HG02884 (cell line): ENCODE measurements around the gene SERHL2.
A peak's percentile ranks its signal among the peaks of the same experiment; 100 is the strongest.
"Not testable (repeated sequence)": the region's sequence is repeated elsewhere in the genome, so short reads cannot be mapped to it uniquely, and the experiment has no call there.

ENCODE experiments used
- ATAC-seq: cut with Tn5 transposase; IDR thresholded peaks from one replicate; pipeline ENCODE4 v1.9.1; 2021; ENCODE audit warnings: mild to moderate bottlenecking, moderate library complexity; ENCODE audit not compliant: unreplicated experiment

SERHL2 gene

GRCh38 chr22:42535082-42535731 is 18.5 kb upstream of the SERHL2 start:
- not testable (repeated sequence) for ATAC-seq

DNA sequence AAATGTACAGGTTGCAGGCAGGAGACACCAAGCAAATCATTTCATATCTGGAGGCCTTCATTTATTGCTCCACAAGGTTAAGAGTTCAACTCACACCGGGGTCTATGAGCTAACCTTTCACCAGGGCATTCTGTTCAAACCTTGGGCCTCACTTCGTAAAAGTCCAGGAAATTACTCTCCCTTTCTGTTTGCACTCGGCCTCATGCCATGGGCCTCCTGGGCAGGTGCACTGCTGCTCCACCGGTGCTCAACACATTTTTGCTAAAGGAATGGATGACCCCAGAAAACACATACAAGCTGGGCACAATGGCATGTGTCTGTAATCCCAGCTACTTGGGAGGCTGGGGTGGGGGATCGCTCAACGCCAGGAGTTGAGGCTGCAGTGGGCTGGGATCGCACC is 17.6 kb upstream of the SERHL2 start:
- no peak for ATAC-seq

- ATAC-seq, result not testable (repeated sequence)
These were observed 17.1 kb upstream of the SERHL2 start for GRCh38 chr22:42536634-42537033.

DNA sequence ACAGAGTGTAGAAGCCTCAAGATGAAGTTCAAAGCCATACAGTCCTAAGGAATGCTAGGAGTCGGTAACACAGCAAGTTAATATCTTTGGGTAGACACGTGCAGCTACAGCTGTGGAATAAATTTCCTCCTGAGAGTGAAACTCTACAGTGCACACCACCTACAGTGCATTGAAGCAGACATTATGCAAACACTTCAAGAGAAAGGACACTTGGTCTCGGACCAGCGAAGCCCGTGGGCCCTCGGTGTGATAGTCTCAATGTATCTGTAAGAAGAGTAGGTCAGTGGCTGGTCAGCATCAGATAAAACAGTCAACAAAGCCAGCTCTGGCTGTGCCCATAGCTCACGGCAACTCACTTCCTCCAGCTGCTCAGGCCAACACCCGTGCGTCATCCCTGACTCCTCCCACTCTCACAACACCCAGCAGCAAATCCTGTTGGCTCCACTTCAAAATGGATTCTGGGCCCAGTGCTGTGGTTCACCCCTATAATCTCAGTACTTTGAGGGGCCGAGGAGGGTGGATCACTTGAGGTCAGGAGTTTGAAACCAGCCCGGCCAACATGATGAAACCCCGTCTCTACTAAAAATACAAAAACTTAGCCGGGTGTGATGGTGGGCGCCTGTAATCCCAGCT is 16.4 kb upstream of the SERHL2 start:
- not testable (repeated sequence) for ATAC-seq

GRCh38 chr22:42539236-42539771 is 14.5 kb upstream of the SERHL2 start:
- ATAC-seq, result peak; percentile 51

- no peak for ATAC-seq
These were observed 9.1 kb upstream of the SERHL2 start for GRCh38 chr22:42544686-42545085.

DNA sequence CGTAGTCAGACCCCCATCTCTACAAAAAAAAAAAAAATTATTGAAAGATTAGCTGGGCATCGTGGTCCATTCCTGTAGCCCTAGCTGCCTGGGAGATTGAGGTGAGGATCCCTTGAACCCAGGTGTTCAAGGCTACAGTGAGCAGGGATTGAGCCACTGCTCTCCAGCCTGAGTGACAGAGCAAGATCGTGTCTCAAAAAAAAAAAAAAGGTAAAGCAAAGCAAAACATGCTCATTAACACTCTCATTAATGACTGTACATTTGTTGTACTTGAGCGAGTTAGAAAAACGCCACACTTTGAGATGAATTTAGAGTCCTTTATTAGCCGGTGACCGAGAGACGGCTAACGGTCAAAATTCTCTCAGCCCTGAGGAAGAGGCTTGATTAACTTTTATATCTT is 6.2 kb upstream of the SERHL2 start:
- ATAC-seq, result no peak

DNA sequence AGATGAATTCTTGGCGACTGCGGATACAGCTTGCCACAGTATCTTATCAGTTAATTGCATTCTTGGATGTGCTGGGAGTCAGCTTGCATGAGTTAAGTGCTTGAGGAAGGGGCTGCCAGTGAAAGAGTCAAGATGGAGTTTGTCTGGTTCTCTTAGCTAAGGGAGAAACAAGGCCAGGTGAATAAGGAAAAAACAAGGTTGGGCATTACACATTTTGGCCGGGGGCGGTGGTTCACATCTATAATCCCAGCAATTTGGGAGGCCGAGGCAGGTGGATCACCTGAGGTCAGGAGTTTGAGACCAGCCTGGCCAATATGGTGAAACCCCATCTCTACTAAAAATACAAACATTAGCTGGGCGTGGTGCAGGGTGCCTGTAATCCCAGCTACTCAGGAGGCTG is 5.6 kb upstream of the SERHL2 start:
- not testable (repeated sequence) for ATAC-seq

DNA sequence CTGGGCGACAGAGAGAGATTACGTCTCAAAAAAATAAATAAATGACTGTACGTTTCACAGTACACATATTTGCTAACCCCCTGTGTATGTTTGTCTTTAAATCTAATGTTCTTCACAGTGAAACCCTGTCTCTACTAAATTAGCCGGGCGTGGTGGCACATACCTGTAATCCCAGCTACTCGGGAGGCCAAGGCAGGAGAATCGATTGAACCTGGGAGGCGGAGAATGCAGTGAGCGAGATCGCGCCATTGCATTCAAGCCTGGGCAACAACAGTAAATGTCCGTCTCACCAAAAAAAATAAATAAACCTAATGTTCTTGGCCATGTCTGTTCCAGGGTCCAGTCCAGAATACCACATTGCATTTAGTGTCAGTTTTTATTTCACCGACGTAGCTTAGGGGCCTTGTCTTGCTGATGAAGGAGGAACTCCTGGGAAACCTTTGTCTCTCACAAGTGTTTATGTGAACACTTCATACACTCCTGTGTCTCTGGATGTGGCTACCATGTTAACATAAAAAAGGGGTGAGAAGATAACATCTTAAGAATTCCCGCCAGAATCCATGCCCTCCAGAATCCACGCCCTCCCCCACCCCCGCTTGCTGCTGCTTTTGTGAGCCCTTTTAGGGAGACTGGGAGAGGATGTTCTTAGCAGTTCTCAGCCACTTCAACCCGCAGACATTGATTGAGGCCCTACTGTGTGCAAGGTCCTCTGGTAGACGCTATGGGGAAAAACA is 5.0 kb upstream of the SERHL2 start:
- ATAC-seq, result no peak

DNA sequence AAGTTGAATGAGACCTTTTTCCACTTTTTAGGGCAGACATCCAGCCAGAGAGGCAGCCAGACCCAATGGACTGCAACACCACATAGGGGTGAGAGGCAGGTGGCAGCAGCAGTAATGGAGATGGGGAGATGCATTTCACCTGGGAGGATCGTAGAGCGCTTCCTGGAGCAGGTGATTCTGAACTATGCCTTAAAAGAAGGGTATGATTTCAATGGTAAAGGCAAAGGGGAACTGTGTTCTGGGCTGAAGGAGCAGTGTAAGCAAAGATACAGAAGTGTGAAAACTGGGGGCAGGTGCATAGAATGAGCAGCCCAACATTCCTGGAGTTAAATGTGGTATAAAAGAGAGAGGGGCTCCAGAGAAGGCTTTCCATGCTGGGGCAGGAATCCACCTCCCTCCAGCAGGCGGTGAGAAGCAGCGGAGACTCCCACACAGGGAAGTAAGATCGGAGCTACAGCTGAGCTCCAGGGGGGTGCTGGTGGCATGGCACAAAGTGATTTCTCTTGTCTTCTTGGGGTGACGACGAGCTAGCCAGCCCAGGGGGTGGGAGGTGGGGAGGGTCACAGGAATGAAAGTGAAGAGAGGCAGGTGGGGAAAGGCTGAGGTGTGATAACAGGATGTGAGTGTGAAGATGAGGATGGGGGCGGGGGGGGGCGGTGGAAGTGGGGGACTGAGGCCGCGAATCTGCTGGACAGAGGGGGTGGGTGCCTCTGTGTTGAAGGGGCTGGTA is 4.3 kb upstream of the SERHL2 start:
- no peak for ATAC-seq

- not testable (repeated sequence) for ATAC-seq
These were observed 1.5 kb upstream of the SERHL2 start for GRCh38 chr22:42552294-42552647.

GRCh38 chr22:42560381-42560780 is 6.6 kb downstream of the SERHL2 start:
- no peak for ATAC-seq

DNA sequence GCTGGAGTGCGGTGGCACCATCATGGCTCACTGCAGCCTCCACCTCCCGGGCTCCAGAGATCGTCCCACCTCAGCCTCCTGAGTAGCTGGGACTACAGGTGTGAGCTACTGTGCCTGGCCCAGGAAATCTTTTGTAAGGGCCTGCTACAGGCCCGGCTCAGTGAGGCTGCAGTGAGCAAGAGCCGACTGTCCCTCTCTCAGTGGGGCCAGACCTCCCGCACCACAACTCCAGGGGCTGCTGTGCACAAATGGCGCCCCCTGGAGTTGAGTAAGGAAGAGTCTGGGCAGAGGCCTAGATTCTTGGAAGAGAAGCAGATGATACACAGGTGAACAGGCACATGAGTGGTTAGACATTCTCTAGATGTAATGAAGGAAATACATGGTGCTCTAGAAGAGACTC is 7.0 kb downstream of the SERHL2 start:
- ATAC-seq, result no peak

- no peak for ATAC-seq
These were observed 8.1 kb downstream of the SERHL2 start for GRCh38 chr22:42561856-42562255.

- no peak for ATAC-seq
These were observed 8.5 kb downstream of the SERHL2 start for GRCh38 chr22:42562279-42562678.

GRCh38 chr22:42562684-42563083 is 8.9 kb downstream of the SERHL2 start:
- no peak for ATAC-seq

DNA sequence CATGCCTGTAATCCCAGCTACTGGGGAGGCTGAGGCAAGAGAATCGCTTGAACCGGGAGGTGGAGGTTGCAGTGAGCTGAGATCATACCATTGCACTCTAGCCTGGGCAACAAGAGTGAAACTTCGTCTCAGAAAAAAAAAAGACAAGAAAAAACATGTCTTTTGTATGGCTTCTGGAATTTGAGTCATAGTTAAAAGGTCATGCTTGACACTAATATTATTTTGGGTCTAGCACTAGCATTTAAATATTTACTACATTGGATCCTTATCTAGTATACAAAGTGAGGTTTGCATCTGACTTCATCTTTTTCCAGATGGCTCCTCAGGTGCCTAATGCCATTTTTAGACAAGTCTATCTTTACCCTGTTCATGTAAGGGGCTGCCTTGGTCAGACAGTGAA is 10.2 kb downstream of the SERHL2 start:
- not testable (repeated sequence) for ATAC-seq

GRCh38 chr22:42564699-42565098 is 10.9 kb downstream of the SERHL2 start:
- ATAC-seq, result no peak

DNA sequence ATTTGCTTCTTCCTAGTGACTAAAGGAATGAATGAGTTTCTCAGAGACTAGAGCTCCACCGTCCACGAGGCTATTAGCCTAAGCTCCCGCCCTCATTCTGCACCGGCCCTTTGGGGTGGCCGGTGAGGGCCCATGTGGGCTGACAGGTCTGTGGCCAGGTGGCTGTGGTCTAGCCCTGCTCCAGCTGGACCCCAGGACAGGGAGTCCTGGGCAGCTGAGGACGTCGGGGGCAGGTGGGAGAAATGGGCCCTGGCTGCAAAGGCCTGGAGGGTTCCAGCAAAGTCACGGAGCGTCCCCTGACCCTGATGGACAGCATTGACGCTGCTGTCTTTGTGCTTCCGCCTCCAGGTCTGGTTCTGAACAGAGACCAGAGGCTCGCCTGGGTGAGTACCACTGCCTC is 12.2 kb downstream of the SERHL2 start:
- no peak for ATAC-seq

GRCh38 chr22:42567950-42568349 is 14.2 kb downstream of the SERHL2 start:
- not testable (repeated sequence) for ATAC-seq

- not testable (repeated sequence) for ATAC-seq
These were observed 16.8 kb downstream of the SERHL2 start for GRCh38 chr22:42570580-42570979.
